GM10266 (cell line): ENCODE measurements around the gene BCL11A.

Experiments used
- DNase-seq: peaks from one replicate; pipeline ENCODE4 v3.0.0; 2012; ENCODE audit errors: extremely low spot score
- CTCF ChIP-seq: IDR thresholded peaks from 2 replicates; pipeline ENCODE4 v1.5.1; 2012; ENCODE audit warnings: mild to moderate bottlenecking, low read depth; ENCODE audit not compliant: control insufficient read depth, insufficient read depth; ENCODE audit errors: missing control alignments

Gene BCL11A

GRCh38 chr2:60570251-60570650 lies 16.8 kb upstream of the BCL11A start:
- no peak for TF ChIP-seq CTCF

GRCh38 chr2:60569680-60570111 lies 16.2 kb upstream of the BCL11A start:
- TF ChIP-seq CTCF, result no peak
- DNase-seq, result no peak

More at GRCh38 chr2:60570251-60570650, 16.8 kb upstream of the BCL11A start:
- no peak for DNase-seq

GRCh38 chr2:60567919-60568768 lies 14.7 kb upstream of the BCL11A start:
- no peak for TF ChIP-seq CTCF
- DNase-seq, result no peak

- no peak for DNase-seq
- no peak for TF ChIP-seq CTCF
Measured at GRCh38 chr2:60567096-60567495, 13.6 kb upstream of the BCL11A start.

- no peak for DNase-seq
- TF ChIP-seq CTCF, result peak; percentile 25
Measured at GRCh38 chr2:60565472-60565871, 12.0 kb upstream of the BCL11A start.

GRCh38 chr2:60560734-60561644 lies 7.5 kb upstream of the BCL11A start:
- DNase-seq, result peak; percentile 53
- peak; percentile 64 for TF ChIP-seq CTCF
